Heart left ventricle (tissue), 16 donors: Measurements from ENCODE around the gene BICC1. TPM values are rescaled to one million over a fixed set of nuclear protein-coding genes. Genes with fewer than 3 reads are reported as not detected.

Experiments
- ATAC-seq, 4 donors: fragments of 200-7000 bp; cut with Tn5 transposase; one replicate each; pipeline ENCODE4 v1.9.1; 2020 to 2022; ENCODE audit warnings: moderate library complexity in 4 of 4, mild to moderate bottlenecking in 3 of 4, moderate number of reproducible peaks in 1 of 4
- DNase-seq, 5 donors: peaks; one replicate each; pipeline ENCODE4 v3.0.0-alpha.2; 2020
- H3K27ac ChIP-seq, 12 donors: fragments of 200-600 bp; sonication (generic) in 4 of 12; one replicate each; pipeline versions ENCODE4 v1.5.0 to v1.8.0; 2016 to 2022; ENCODE audit warnings: mild to moderate bottlenecking in 2 of 12
- H3K27me3 ChIP-seq, 9 donors: fragments of 200-600 bp; sonication (generic) in 2 of 9; one replicate each; pipeline versions ENCODE4 v1.5.1 to v1.8.0; 2016 to 2022; ENCODE audit warnings: mild to moderate bottlenecking in 3 of 9
- H3K36me3 ChIP-seq, 9 donors: fragments of 200-600 bp; sonication (generic) in 2 of 9; one replicate each; pipeline versions ENCODE4 v1.5.0 to v1.8.0; 2018 to 2022; ENCODE audit warnings: mild to moderate bottlenecking in 2 of 9
- H3K4me1 ChIP-seq, 12 donors: fragments of 200-600 bp; sonication (generic) in 4 of 12; one replicate each; pipeline versions ENCODE4 v1.5.0 to v1.8.0; 2016 to 2022; ENCODE audit warnings: mild to moderate bottlenecking in 3 of 12
- H3K4me3 ChIP-seq, 12 donors: fragments of 200-600 bp; sonication (generic) in 4 of 12; one replicate each; pipeline versions ENCODE4 v1.5.0 to v1.8.0; 2017 to 2022; ENCODE audit warnings: mild to moderate bottlenecking in 9 of 12, moderate library complexity in 4 of 12
- H3K9me3 ChIP-seq, 12 donors: fragments of 200-600 bp; sonication (generic) in 4 of 12; one replicate each; pipeline versions ENCODE4 v1.5.0 to v1.8.0; 2016 to 2022; ENCODE audit warnings: mild to moderate bottlenecking in 1 of 12
- POLR2A ChIP-seq, 2 donors: fragments of 450-650 bp; IDR thresholded peaks; one replicate each; pipeline ENCODE4 v1.6.1; 2017; ENCODE audit warnings: antibody characterized with exemption in 2 of 2, mild to moderate bottlenecking in 2 of 2, moderate library complexity in 2 of 2
- WGBS, 4 donors: extraction: QIAGEN DNeasy Blood & Tissue Kit in 2 of 4; methylation state at CpG; one replicate each; pipeline versions ENCODE4 v1.1.5 to v1.1.7; 2013 to 2018; 5-methylcytosine and 5-hydroxymethylcytosine counted together
- intact Hi-C, 10 donors: fragments of 100-400 bp; cut with DNase I; formaldehyde crosslinking; loops; one replicate each; pipeline versions ENCODE4 v1.11.1 to v1.14.2; 2022
- polyA plus RNA-seq, 2 donors: library from polyadenylated mRNA; stranded (reverse); fragments of 200-250 nt; gene quantifications; one replicate each; pipeline ENCODE4 v1.2.3, GENCODE V29; 2013
- total RNA-seq, 9 donors: library from RNA; depleted of rRNA in 2 of 9; stranded (reverse); fragments of >200 nt in 2 of 9; fragmentation: NEBNext Ultra II Directional in 3 of 9; extraction: Animal tissue kit (Norgen Biotek cat#: 25700) in 3 of 9; gene quantifications; one replicate each; pipeline versions ENCODE4 v1.1.0 to v1.2.4, GENCODE V29; 2016 to 2023
- TF ChIP-seq, protein P1 (sequence below), 12 donors: fragments of 200-600 bp; sonication (generic) in 4 of 12; IDR thresholded peaks; one replicate each; pipeline versions ENCODE4 v1.5.0 to v1.8.0; 2018 to 2022; ENCODE audit warnings: antibody characterized with exemption in 12 of 12, mild to moderate bottlenecking in 5 of 12
- donor health status: ischemic (EF 13 %, LVEDD 7.1; RV severe dilation, severe dysfunction).
- donor health status: healthy with polysubstance abuse.
- donor health status: DM: no; HTN: yes; CAD: no.
- donor health status: DM: no; HTN: no; CAD: no.
- donor health status: ischemic (EF 25% LVEDD 6.9; RV normal size, moderate dysfunction).
- donor health status: ischemic (EF 25% LVEDD 5.7; RV mildly dilated, moderate dysfunction).
- donor health status: healthy.
- donor health status: DM: yes; HTN: yes; CAD: no.
- donor health status: ischemic (EF 35%, LVEDD 5.7; RV mildly dilated, moderate dysfunction).
- donor health status: nonischemic (EF 11% LVEDD 7.7; RV severe dilation, severe dysfunction).
- donor health status: DM: yes; HTN: yes; CAD: no.
- donor health status: PGD.
- donor health status: ischemic (EF 29% LVEDD 5.4; RV normal size, mild dysfunction).
- donor health status: nonischemic (EF 23%, LVEDD 6.1; RV moderate dilation, normal function).

BICC1 gene
- total and polyA plus RNA-seq, 11 donors, result 1.6 to 18.7 (median 4.8) TPM

DNA sequence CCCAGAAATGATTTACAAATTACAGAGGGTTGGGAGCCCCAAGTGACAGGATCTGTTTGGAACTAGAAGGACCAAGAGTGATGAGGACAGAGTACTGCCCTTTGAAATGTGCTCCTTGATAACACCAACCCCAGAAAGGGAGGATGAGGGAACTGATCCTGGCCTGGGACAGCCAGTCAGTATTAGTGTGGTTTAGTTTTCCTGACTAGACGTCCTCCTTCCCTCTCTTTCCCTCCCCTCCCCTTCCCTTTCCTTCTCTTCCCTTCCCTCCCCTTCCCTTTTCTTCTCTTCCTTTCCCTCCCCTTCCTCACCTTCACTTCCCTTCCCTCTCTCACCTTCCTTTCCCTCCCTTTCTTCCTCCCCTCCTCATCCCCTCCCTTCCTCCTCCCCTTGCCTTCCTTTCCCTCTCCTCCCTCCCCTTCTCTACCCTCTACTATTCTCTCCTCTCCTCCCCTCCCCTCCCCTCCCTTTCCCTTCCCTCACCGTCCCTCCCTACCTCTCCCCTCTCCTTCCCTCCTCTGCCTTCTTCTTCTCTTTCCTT lies 31.0 kb upstream of the BICC1 start:
- H3K27ac ChIP-seq, result no peak overlapping the region
- TF ChIP-seq, protein P1, sequence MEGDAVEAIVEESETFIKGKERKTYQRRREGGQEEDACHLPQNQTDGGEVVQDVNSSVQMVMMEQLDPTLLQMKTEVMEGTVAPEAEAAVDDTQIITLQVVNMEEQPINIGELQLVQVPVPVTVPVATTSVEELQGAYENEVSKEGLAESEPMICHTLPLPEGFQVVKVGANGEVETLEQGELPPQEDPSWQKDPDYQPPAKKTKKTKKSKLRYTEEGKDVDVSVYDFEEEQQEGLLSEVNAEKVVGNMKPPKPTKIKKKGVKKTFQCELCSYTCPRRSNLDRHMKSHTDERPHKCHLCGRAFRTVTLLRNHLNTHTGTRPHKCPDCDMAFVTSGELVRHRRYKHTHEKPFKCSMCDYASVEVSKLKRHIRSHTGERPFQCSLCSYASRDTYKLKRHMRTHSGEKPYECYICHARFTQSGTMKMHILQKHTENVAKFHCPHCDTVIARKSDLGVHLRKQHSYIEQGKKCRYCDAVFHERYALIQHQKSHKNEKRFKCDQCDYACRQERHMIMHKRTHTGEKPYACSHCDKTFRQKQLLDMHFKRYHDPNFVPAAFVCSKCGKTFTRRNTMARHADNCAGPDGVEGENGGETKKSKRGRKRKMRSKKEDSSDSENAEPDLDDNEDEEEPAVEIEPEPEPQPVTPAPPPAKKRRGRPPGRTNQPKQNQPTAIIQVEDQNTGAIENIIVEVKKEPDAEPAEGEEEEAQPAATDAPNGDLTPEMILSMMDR (IDR thresholded peaks at IDR 0.05), result no peak
- TF ChIP-seq POLR2A (IDR thresholded peaks at IDR 0.05), result no peak
- intact Hi-C loops, result no loop called here
- H3K9me3 ChIP-seq, result no peaks in the 10 kb centered on the region
- ATAC-seq, result no peak
- H3K4me3 ChIP-seq, result no peak overlapping the region
- H3K27me3 ChIP-seq, result no peaks in the 10 kb centered on the region
- peaks cover 0 to 18% (median 1%) of the 10 kb centered on the region in 12 donors for H3K4me1 ChIP-seq
- H3K36me3 ChIP-seq, result no peaks in the 10 kb centered on the region
- 44 to 68% (median 59%) methylated on average over 2 of the region's 2 CpGs for WGBS, 4 donors
- no peak for DNase-seq

DNA sequence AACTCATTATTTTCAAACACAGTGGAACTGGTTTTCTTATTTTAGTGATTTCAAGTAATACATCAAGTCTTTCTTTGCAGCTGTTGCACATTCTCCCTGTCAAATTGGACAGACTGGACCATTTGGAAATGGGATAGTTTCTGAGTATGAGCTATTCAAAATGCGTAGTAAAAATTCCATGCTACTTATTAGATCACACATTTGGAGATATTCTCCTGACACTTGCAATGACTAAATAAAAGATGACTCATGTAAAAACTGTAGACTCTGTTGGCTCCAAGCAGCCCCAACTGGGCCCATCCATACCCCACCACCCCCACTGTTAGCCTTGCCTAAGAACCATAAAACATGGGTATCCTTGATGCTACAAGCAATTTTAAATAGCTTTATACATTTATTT lies 25.9 kb upstream of the BICC1 start:
- WGBS, 4 donors, result 65 to 78% (median 71%) methylated on average over 1 of the region's 1 CpG

DNA sequence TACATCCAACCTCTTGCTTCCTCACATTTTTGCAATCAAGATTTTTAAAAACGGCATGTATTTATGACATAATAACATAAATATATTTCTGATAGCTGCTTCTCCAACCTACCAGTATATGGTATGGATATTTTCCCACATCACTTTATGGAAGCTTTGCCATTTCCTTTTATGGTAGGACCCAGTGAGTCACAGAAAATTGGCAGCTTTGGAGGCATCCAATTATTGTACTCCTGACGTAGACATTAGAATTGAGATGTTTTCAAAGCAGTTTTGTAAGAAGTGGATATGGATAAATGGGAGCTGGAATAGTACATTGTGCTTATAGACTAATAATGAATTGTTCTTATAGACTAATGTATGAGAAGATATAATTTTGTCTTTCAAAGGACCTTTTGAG lies 23.8 kb upstream of the BICC1 start:
- Histone ChIP-seq H3K4me3 (no peak overlapping the region), H3K27ac (no peak overlapping the region), H3K9me3 (no peaks in the 10 kb centered on the region), H3K36me3 (no peaks in the 10 kb centered on the region), H3K27me3 (no peaks in the 10 kb centered on the region), H3K4me1 (peaks cover 0 to 6% (median 0%) of the 10 kb centered on the region in 12 donors)
- DNase-seq, result no peak
- intact Hi-C loops, result no loop called here
- WGBS, 4 donors, result 71 to 84% (median 77%) methylated on average over 2 of the region's 2 CpGs
- TF ChIP-seq POLR2A (IDR thresholded peaks at IDR 0.05), result no peak
- TF ChIP-seq, protein P1 (IDR thresholded peaks at IDR 0.05), result no peak
- no peak for ATAC-seq

More for the DNA sequence above, 25.9 kb upstream of the BICC1 start:
- DNase-seq (no peak), ATAC-seq (peak in 3 of 4 donors; percentile 58 to 89 (median 65))
- H3K36me3 ChIP-seq, result no peaks in the 10 kb centered on the region
- H3K4me1 ChIP-seq, result peaks cover 0 to 6% (median 0%) of the 10 kb centered on the region in 12 donors
- H3K27me3 ChIP-seq, result no peaks in the 10 kb centered on the region
- H3K4me3 ChIP-seq, result no peak overlapping the region
- H3K9me3 ChIP-seq, result no peaks in the 10 kb centered on the region
- no peak overlapping the region for H3K27ac ChIP-seq
- no peak for TF ChIP-seq POLR2A (IDR thresholded peaks at IDR 0.05)
- TF ChIP-seq, protein P1 (IDR thresholded peaks at IDR 0.05), result no peak
- intact Hi-C loops, result no loop called here

GRCh38 chr10:58502956-58503355 lies 9.7 kb upstream of the BICC1 start:
- Histone ChIP-seq H3K27me3 (no peaks in the 10 kb centered on the region), H3K27ac (no peak overlapping the region), H3K9me3 (no peaks in the 10 kb centered on the region), H3K4me3 (no peak overlapping the region), H3K36me3 (no peaks in the 10 kb centered on the region), H3K4me1 (no peaks in the 10 kb centered on the region)
- DNase-seq (no peak), ATAC-seq (no peak)
- WGBS, 4 donors, result 70 to 94% (median 80%) methylated on average over 1 of the region's 1 CpG
- intact Hi-C loops, result loop anchor here in 1 of 10 donors (10.0 kb wide), 1 partner anchor 78 kb away; no protein-coding TSS in a partner anchor
- TF ChIP-seq POLR2A (IDR thresholded peaks at IDR 0.05), result no peak
- TF ChIP-seq, protein P1 (IDR thresholded peaks at IDR 0.05), result no peak
